ENCODE results near the gene PPIA.

GRCh38 chr7:44762300-44762699 lies 34.2 kb upstream of the PPIA start:
- TF ChIP-seq POLR2AphosphoS5 (IDR thresholded peaks at IDR 0.05; ENCODE audit: low read depth, low read length) (no peak), POLR2A (IDR thresholded peaks at IDR 0.05; ENCODE audit: low read depth, low read length) (no peak)
